SJCRH30 (cell line): ENCODE results near the gene YIF1B. TPM values are rescaled to one million over a fixed set of nuclear protein-coding genes. Genes with fewer than 3 reads are reported as not detected.

ENCODE experiments used
- DNase-seq, 2 experiments: peaks; one replicate each; pipeline ENCODE4 v3.0.0-alpha.2; 2015 to 2020
- H3K27ac ChIP-seq: fragments of 250-450 bp; sonication (Bioruptor Pico); 2 replicates; pipeline ENCODE4 v1.5.1; 2020; ENCODE audit warnings: mild to moderate bottlenecking, moderate library complexity
- H3K27me3 ChIP-seq: fragments of 250-450 bp; sonication (Bioruptor Pico); 2 replicates; pipeline ENCODE4 v1.5.1; 2020; ENCODE audit warnings: mild to moderate bottlenecking, moderate library complexity
- H3K36me3 ChIP-seq: fragments of 250-450 bp; sonication (Bioruptor Pico); 2 replicates; pipeline ENCODE4 v1.5.1; 2020; ENCODE audit warnings: mild to moderate bottlenecking, moderate library complexity
- H3K4me1 ChIP-seq: fragments of 250-450 bp; sonication (Bioruptor Pico); 2 replicates; pipeline ENCODE4 v1.5.1; 2020; ENCODE audit warnings: mild to moderate bottlenecking, moderate library complexity
- H3K4me3 ChIP-seq: fragments of 250-450 bp; sonication (Bioruptor Pico); 2 replicates; pipeline ENCODE4 v1.5.1; 2020; ENCODE audit warnings: mild to moderate bottlenecking, moderate library complexity
- H3K9me3 ChIP-seq: fragments of 250-450 bp; sonication (Bioruptor Pico); replicated peaks from 2 replicates; pipeline ENCODE4 v1.5.1; 2020; ENCODE audit warnings: mild to moderate bottlenecking, moderate library complexity
- total RNA-seq: library from RNA; depleted of rRNA; stranded (reverse); fragments of >200 nt; shearing (Covaris generic); gene quantifications from 2 replicates; pipeline ENCODE4 v1.2.3, GENCODE V29; 2014

Gene YIF1B
- total RNA-seq, 1 experiment from 2014 or later, result 47.9 TPM

DNA sequence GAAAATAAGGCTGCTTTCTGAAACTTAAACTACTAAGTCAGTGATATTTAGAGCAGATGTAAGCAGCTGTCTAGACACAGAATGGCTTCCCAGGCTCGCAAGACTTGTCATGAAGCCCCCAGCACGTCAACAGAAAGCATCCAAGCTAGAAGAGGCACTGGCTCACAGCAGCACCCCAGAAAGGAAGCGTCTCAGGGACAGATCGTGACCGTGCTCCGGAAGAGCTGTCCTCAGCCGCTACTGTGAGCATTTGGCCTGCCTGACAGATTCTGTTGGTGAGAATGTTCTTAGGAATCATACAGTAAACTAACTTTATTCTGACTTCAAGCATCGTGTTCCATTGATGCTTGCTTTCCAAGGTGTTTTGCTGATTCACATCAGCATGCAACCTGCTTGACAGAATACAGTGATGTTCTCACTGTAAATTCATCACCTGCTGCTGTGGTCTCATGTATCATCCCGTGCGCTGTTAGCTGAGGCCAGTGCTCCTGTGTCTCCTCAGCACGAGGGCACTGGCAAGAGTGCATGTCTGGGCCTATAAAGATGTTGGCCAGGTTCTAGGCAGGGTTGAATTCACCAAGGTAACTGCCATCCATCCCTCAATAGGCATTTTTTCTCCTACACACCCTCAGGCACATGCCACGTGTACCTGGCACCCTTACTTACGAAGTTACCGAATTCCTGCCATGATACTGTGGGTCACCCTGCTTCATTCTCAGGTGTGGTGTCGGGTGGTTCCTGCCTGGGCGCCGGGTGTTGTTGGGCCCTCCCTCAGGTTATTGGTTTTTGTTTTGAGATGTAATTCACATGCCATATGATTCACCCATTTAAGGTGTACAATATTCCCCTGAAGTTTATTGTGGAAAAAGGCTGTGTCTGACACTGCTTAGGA is 35.5 kb downstream of the YIF1B start:
- H3K27me3 ChIP-seq, result no peaks in the 10 kb centered on the region
- no peak for DNase-seq
- H3K27ac ChIP-seq, result no peak overlapping the region
- peaks cover 16% of the 10 kb centered on the region for H3K4me1 ChIP-seq
- H3K36me3 ChIP-seq, result no peaks in the 10 kb centered on the region
- H3K9me3 ChIP-seq, result no peaks in the 10 kb centered on the region
- H3K4me3 ChIP-seq, result no peak overlapping the region

DNA sequence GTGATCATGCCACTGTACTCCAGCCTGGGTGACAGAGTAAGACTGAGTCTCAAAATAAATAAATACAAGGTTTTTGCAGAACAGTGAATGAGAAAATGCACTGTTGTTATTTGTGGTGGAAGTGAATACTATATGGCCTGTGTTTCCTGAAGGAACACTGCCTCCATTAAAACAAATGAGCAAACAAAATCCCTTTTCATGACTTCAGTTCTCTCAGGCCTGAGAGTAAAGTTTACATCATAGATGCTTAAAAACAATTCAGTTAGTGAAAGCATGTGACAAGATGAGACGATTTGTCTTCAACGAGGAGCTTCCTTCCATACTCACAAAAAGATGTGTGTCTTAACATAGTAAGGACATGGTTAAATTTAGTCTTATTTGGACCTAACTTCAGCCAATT is 37.0 kb downstream of the YIF1B start:
- Histone ChIP-seq H3K9me3 (no peaks in the 10 kb centered on the region), H3K36me3 (no peaks in the 10 kb centered on the region), H3K27ac (no peak overlapping the region), H3K27me3 (no peaks in the 10 kb centered on the region), H3K4me1 (peaks cover 16% of the 10 kb centered on the region), H3K4me3 (no peak overlapping the region)
- DNase-seq, result no peak

DNA sequence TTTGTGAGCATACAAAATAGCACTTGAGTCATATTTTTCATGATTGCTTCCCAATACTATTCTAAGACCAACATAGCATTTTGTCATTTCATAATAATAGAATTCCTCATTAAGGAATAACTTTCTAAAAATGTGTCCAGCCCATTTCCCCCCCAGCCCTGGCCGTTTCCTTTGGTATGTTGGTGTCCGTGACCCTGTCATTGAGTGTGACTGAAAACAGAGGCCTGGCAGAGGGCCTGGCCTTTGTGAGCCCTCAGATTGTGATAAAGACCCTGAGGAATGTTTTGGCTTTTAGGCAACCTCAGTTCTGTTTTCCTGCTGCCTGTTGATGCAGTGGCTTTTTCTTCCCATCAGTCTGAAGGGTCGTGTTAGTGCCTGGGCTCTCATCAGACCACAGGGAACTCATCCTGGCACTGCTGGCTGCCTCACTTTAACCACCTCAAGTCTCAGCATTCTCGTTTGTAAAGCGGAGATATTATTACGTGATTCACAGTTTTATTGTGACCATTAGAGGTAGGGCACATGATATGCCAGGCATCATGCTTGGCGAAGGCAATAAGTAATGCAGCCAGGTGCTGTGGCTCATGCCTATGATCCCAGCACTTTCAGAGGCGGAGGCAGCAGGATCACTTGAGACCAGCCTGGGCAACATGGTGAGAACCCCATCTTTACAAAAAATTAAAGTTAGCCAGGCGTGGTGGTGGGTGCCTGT is 37.6 kb downstream of the YIF1B start:
- Histone ChIP-seq H3K36me3 (no peaks in the 10 kb centered on the region), H3K9me3 (no peaks in the 10 kb centered on the region), H3K4me3 (no peak overlapping the region), H3K27me3 (no peaks in the 10 kb centered on the region), H3K4me1 (peaks cover 16% of the 10 kb centered on the region), H3K27ac (no peak overlapping the region)
- peak in 1 of 2 experiments; percentile 33 for DNase-seq

DNA sequence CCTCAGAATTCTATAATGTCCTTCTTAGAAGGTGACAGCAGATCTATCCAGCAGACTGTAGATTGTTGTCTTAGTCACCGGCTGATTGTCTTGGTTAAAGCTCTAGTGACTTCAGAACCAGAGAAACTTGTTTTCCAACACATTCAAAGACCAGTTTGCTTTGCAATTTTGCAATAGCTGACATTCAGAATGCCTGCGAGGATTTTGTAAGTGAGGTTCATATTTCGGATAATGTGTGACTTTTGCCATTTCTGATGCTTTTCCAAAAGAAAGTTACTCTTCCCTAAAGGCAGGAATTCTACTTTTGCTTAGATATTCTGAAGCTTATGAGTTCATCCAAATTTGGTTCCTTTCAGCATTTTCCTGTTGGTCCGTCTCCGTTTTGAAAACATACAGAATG is 38.2 kb downstream of the YIF1B start:
- Histone ChIP-seq H3K27me3 (no peaks in the 10 kb centered on the region), H3K4me3 (no peak overlapping the region), H3K27ac (no peak overlapping the region), H3K36me3 (no peaks in the 10 kb centered on the region), H3K4me1 (peaks cover 16% of the 10 kb centered on the region), H3K9me3 (no peaks in the 10 kb centered on the region)
- no peak for DNase-seq

DNA sequence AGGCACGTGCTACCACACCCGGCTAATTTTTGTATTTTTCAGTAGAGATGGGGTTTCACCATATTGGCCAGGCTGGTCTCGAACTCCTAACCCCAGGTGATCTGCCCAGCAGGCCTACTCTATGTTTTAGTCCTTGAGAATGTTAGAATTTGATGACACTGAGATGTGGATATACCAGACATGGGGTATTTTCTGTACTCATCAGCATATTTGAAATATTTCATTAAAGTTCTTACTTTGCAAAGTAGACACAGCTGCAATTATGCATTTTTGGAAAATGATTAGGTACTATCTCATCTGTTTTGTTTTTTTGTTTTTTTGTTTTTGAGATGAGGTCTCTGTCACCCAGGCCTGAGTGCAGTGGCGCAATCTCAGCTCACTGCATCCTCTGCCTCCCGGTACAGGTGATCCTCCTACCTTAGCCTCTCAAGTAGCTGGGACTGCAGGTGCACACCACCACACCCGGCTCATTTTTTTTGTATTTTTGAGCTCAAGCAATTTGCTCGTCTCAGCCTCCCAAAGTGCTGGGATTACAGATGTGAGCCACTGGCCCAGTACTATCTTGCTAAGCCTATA is 38.7 kb downstream of the YIF1B start:
- H3K9me3 ChIP-seq, result no peaks in the 10 kb centered on the region
- H3K27ac ChIP-seq, result no peak overlapping the region
- no peak overlapping the region for H3K4me3 ChIP-seq
- no peaks in the 10 kb centered on the region for H3K27me3 ChIP-seq
- H3K4me1 ChIP-seq, result peaks cover 16% of the 10 kb centered on the region
- no peak for DNase-seq
- no peaks in the 10 kb centered on the region for H3K36me3 ChIP-seq

DNA sequence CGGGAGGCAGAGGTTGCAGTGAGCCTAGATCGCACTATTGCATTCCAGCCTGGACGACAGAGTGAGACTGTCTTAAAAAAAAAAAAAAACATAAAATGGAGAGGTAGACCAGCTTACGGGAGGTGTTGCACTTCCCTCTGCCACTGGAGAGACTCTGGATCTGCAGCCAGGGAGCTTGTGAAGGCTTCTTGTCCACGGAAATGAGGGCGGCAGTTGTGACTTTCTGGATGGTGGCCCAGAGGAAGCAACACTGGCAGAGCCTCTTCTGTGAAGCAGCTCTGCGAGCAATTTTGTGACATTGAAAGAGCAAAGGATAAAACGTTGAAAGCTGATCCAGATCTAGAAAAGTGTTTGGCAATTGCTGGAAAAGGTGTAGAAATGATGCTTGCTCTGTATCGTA is 41.0 kb downstream of the YIF1B start:
- Histone ChIP-seq H3K9me3 (no peaks in the 10 kb centered on the region), H3K4me3 (no peak overlapping the region), H3K27me3 (no peaks in the 10 kb centered on the region), H3K36me3 (no peaks in the 10 kb centered on the region), H3K4me1 (peaks cover 35% of the 10 kb centered on the region), H3K27ac (no peak overlapping the region)
- DNase-seq, result no peak

DNA sequence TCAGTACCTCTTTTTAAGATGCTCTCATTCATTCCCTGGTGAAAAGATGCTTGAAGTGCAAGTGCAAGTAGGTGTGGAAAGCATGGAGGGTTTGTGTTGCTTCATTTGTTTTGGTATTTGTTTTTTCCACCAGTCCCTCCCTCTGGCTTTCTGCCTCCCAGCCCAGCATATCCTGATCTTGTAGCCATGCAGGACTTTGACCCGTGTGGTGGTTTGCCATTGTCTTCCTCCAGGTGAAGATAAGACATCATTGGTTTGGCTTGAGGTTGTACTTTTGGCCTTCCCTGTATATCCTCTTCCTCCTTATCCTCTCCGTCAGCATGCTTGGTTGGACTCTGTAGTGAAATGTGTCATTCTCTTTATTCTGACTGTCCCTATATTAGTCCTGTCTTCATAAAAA is 42.2 kb downstream of the YIF1B start:
- Histone ChIP-seq H3K4me3 (no peak overlapping the region), H3K4me1 (peaks cover 35% of the 10 kb centered on the region), H3K27me3 (no peaks in the 10 kb centered on the region), H3K9me3 (no peaks in the 10 kb centered on the region), H3K27ac (no peak overlapping the region), H3K36me3 (no peaks in the 10 kb centered on the region)
- no peak for DNase-seq

DNA sequence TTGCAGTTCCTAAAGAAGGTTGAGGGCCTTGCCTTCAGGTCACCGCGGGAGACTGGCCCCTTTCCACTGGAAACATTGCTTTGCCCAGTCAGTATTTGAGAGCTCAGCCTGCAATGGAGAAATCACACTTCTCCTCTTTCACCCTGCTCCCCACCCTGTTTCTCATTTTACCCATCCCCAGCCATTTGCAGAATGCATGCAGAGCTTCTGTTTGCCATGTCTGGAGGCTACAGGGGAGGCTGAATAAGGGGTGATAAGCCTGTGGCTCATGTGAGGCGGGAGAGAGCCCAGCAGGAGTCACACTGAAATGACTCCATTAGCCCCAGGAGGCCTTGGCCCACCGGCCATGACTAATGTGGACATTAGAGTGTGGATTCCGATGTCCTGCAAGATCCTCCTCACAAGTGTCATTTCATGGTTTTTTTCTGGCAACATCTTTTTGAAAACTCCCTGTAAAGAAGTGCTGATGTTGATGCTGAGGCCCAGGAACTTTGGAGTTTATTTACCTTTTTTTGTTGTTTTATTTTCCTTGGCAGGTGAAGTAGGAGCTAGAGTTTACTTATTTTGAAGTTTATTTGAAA is 45.1 kb downstream of the YIF1B start:
- Histone ChIP-seq H3K36me3 (no peaks in the 10 kb centered on the region), H3K4me3 (no peak overlapping the region), H3K9me3 (no peaks in the 10 kb centered on the region), H3K27me3 (no peaks in the 10 kb centered on the region), H3K27ac (peak overlapping the region; percentile 80), H3K4me1 (peaks cover 52% of the 10 kb centered on the region)
- DNase-seq, result peak; percentile 94 to 96

DNA sequence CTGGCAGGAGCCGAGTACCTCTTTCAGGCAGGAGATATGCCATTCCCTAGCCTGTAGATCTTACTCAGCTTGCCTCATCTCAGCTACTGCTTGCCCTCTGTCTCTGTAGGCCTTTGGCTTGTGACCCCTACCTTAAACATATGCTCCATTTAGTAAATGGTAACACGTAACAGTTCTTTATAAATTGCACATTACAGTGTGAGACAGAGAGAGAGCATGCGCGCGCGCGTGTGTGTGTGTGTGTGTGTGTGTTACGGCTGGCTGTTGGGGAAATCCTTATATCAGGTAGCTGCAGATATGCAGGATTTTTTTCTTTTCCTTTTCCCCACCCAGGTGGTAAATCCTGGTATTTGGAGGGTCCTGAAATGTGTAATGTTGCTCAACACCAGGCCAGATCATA is 47.2 kb downstream of the YIF1B start:
- Histone ChIP-seq H3K36me3 (no peaks in the 10 kb centered on the region), H3K27me3 (no peaks in the 10 kb centered on the region), H3K9me3 (no peaks in the 10 kb centered on the region), H3K4me1 (peaks cover 59% of the 10 kb centered on the region), H3K27ac (no peak overlapping the region), H3K4me3 (no peak overlapping the region)
- no peak for DNase-seq

DNA sequence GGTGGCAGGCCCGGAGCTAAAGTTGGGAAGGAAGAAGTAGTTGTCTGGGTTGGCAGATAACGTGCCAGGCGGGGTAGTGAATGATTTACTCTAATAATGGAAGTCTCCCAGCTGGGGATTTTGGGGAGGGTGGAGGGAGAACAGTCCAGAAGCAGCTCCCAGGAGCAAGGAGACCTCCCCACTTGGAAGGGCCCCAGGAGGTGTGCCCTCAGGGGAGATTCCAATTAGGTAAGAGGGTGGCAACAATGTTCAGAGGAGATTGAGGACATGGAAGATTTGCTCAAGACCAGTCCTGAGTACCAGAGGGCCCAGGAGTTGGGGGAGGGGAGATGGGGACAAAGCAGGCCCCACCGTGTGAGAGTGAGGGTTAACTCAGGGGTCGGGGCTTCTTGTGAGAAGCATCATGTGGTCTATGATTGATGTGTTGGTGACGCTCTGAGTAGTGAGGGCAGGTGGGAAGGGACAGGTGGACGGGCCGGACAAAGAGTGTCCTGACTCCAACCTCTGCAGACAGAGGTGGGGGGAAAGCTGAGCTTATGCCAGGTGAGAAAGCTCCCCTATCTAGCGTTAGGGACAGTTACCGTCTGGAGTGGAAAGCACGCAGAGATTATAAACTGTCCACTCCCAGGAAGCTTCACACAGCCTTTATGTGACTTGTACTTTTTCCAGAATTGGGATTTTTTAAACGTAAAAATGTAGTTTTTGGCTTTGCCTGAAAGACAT is 47.8 kb downstream of the YIF1B start:
- H3K4me3 ChIP-seq, result no peak overlapping the region
- DNase-seq, result peak in 1 of 2 experiments; percentile 33
- H3K27ac ChIP-seq, result no peak overlapping the region
- H3K27me3 ChIP-seq, result no peaks in the 10 kb centered on the region
- H3K9me3 ChIP-seq, result no peaks in the 10 kb centered on the region
- peaks cover 59% of the 10 kb centered on the region for H3K4me1 ChIP-seq
- H3K36me3 ChIP-seq, result no peaks in the 10 kb centered on the region

DNA sequence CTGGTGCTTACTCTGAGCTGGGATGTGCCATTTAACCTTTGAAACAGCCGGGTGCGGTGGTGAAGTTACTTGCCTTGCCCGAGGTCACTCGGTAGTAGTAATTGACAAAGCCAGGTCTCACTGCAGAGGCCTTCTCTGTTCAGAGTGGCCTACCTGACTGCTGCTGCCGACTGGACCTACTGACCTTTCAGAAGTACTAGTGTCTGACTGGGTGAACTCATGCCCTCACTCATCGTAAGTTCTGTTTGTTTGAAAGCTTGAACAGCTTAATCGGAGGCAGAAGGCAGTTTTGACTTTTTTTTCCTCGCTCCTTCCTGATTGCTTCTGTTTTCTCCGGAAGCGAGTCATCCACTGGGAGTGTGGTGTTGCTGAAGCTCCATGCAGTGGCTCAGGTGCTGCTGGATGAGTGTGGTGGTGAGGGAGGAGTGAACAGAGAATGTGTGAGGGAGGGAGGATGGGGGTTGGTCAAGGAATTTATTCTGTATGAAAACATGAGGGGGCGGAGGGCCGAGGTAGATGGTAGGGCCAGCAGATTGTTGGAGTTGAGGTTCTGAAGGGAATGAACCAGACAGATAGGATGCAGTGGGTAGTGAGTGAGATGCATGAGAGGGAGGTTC is 48.7 kb downstream of the YIF1B start:
- no peak overlapping the region for H3K4me3 ChIP-seq
- H3K27ac ChIP-seq, result no peak overlapping the region
- H3K27me3 ChIP-seq, result no peaks in the 10 kb centered on the region
- H3K9me3 ChIP-seq, result no peaks in the 10 kb centered on the region
- H3K36me3 ChIP-seq, result no peaks in the 10 kb centered on the region
- peaks cover 59% of the 10 kb centered on the region for H3K4me1 ChIP-seq
- no peak for DNase-seq

DNA sequence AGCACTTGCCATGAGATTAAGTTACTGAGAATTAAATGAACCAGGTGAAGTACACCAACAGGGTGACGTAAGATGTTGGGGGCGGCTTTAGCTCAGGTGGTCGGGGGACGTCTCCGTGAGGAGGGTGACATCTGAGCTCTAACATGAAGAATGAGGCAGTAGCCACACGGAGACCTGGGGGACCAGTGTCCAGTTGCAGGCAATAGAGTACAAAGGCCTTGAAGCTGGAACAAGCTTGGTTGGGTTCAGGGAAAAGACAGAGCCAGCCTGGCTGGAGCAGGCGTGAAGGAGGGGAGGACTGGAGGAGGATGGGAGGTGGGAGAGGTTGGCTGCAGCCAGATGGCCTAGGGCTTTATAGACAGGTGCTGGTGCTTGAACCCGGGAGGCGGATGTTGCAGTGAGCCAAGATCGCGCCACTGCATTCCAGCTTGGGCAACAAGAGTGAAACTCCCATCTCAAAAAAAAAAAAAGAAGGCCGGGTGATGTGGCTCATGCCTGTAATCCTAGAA is 49.8 kb downstream of the YIF1B start:
- no peaks in the 10 kb centered on the region for H3K36me3 ChIP-seq
- no peak overlapping the region for H3K4me3 ChIP-seq
- DNase-seq, result peak; percentile 89 to 90
- H3K9me3 ChIP-seq, result no peaks in the 10 kb centered on the region
- H3K4me1 ChIP-seq, result peaks cover 52% of the 10 kb centered on the region
- no peaks in the 10 kb centered on the region for H3K27me3 ChIP-seq
- peak overlapping the region; percentile 4; the same call in 1 of the 2 replicates for H3K27ac ChIP-seq

DNA sequence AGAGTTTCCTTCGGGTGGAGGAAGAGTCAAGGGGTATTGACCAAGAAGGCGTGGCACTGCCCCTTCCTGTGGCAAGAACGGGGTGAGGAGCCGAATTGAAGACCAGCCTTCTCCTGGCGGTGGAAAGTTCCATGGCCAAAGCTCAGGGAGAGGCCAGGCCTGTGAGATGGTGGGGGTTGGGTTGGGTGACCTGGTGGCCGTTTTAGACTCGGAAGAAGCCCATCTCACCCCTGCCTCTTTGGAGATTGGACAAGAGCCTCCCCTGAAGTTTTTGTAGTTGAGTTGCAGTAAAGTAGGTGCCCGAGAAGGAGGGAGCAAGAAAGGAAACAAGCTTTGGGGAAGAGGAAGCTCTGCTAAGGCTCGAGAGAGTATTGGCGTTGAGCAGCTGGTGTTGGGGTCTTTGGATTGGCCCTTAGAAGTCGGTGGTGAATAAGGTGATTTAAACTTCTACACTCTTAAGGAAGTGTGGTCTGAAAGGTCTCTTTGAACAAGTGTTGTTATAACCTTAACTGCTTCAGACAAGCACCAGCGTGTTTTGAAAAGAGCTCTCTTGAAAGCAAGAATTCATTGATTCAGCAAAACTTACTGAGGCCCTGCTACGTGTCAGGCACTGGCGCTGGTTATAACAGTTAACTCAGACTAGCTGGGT is 50.4 kb downstream of the YIF1B start:
- H3K9me3 ChIP-seq, result no peaks in the 10 kb centered on the region
- no peaks in the 10 kb centered on the region for H3K27me3 ChIP-seq
- peaks cover 46% of the 10 kb centered on the region for H3K4me1 ChIP-seq
- no peak overlapping the region for H3K4me3 ChIP-seq
- peak overlapping the region; percentile 4; the same call in 1 of the 2 replicates for H3K27ac ChIP-seq
- no peak for DNase-seq
- no peaks in the 10 kb centered on the region for H3K36me3 ChIP-seq
